NCI-H2227 treated with DMSO at 0.1 percent for 48 hours (cell line): ENCODE data around the gene ASCC3.
A peak's percentile ranks its signal among the peaks of the same experiment; 100 is the strongest.

Experiments
- DNase-seq: peaks from one replicate; lab custom pipeline; 2025; lab: John Stamatoyannopoulos, UW

ASCC3 gene

DNA sequence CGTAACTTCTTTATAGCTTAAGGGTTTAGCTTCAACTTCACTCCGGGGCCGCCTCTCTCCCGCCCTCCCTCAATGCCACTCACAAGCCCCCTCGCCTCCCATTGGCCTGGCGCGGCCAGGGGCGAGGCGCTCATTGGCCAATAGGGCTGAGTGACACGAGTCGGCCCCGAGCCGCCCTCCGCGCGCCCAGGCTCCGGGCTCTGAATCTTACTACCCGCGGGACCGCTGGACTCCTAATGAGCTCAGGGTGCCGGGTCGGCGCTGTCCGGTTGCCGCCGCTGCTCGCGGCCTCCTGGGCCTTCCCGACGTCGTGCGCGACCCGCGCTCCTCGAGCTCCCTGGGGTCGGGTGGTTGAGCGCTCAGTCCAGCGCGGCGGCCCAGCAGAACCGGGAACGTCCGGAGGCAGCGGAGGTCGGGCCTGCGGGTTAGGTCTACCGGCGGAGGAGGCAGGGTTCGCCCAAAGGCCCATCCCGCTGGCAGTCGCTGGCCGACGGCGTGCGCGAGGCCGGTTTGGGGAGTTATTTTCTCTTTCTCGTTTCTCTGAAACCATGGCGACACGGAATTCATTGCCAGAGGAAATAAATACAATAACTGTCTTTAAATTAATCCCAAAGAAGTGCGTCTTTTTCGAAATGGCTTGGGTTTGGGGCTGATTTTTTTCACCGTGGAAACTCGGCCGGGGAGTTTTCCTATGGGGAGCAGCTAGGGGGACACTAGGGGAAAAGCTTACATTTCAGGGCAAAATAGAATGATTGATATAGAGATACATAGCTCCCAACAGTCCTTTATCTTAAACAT lies 416.0 kb downstream of the ASCC3 start, which contains the start of gene SIM1:
Gene SIM1, minus strand, starts transcription at position 19 of the 798 bp plus-strand sequence. CDS start 1,453 bp downstream, outside the sequence.
- DNase-seq, result no peak

DNA sequence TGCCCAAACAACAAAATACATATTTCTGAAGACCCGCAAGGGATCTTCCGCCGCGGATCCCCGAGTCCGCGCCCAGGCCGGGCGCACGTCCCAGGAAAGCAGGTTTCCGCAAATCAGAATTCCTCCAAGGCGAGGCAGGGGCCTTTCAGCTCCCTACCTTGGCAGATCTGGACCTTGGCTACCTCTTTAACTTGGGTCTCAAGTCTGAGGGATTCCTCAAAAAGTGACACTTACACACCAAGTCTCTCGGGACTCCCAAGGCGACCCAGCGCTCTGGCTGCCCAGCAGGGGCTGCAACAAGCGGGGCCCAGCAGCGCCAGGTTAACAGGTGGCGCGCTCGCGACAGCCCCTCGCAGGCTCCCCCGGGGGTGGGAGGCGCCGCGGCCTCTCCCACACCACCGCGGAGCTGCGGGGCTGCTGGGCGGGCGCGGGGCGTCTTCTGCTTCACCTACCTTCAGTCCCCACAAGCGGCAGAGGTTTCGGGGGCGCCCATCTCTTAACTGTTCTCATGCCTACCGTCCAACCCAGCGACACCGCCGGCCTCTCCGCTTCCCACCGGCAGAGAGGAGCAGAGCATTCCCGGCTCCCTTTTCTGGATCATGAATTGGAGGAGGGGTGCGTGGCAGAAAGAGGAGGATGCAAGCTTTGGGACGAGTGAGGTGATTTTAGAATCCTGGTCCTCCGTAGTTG lies 416.8 kb downstream of the ASCC3 start:
- DNase-seq, result no peak

DNA sequence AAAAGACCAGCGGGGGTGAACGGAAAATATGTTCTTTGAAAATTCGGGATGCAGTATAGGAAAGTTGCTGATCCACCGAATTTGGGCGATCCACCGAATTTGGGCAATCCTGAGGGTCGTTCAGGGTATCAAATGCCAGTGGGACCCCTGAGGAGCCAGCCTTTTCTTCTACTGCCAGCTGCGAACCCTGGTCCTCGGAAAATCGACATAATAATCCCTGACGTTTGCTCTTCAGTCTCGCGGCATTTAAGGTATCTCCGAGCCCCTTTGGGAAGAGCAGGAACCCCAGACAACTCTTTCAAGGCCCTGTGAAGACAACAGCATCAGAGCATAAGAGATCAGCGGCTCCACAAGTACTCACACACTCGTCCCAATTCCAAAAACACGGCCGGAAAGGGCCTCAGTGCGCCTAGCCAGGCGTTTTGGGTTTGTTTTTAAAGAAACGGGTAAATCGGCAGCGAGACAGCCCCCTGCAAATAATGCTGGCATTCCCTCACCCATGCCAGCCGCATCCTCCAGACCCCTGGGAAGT lies 417.4 kb downstream of the ASCC3 start:
- DNase-seq, result no peak

DNA sequence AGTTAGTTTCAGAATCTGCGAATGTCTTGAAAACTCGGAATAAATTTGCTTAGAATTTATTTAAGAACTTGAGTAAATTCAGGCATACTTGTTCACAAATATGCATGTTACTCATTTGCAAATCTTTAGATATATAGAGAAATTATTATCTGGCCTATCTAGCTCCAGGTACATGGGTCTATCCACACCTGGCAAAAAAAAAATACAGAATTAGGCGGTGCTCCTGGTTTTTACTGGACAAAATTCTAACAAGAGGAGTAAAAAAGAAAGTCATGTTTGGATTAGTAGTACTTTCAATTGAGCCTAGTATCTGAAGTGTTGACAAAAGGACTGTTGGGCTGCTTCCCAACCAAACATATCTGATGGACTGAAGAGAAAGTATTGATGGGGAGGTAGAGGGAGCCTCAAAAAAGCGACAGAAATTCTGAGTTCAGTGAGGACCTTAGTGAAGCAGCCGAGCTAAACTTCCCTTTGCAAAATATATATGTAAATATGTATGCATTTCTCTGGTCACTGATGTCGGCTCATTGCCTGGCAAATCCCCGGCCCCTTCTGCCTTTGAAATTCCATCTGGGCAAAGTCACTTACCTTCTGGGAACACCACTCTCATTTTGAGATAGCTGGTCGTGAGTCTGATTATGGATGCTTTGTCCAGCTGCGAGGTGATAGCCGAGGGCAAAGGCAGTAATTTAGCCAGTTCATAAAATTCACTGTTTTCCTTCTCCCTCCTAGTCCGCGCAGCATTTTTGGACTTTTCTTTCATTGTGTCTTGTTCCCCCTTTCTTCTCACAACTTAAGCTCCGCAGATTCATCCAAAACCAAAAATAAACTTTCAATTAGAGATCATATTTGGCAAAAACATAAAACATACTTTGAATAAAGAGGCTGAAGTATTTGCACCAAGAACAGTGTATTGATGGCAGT lies 418.2 kb downstream of the ASCC3 start:
- no peak for DNase-seq

DNA sequence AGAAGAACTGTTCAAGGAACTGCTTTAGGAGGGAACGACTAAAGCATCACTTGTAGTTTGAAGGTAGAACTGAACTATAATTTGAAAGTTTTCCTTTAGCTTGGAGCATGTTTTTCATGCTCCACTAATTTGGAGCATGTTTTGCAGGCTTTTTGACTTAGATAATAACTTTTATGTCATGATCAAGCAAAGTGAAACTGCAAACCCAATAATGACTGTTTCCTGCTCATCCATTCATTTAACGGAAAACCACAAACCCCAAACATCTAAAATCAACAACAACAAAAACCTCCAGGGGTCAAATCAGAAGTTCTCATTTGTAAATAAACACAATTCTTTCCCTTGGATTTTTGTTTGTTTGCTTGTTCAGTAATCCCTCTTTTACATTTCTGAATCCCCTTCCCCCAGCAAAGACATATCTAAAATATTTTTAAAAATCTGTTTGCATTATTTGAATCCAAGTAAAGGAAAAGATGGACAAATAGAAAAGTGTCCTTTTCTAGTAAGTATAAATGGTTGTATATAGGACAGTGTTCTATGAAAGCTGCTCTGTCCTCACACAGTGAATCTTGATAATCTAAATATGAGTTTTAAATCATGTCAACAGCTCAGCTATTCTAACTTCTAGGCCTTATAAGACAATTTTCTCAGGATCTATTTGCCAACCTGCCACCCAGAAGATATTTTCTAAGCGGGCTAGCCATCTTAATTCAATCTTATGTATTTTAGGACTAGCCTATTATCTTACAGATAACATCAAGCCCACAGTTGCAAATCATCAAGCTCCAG lies 419.0 kb downstream of the ASCC3 start:
- no peak for DNase-seq

DNA sequence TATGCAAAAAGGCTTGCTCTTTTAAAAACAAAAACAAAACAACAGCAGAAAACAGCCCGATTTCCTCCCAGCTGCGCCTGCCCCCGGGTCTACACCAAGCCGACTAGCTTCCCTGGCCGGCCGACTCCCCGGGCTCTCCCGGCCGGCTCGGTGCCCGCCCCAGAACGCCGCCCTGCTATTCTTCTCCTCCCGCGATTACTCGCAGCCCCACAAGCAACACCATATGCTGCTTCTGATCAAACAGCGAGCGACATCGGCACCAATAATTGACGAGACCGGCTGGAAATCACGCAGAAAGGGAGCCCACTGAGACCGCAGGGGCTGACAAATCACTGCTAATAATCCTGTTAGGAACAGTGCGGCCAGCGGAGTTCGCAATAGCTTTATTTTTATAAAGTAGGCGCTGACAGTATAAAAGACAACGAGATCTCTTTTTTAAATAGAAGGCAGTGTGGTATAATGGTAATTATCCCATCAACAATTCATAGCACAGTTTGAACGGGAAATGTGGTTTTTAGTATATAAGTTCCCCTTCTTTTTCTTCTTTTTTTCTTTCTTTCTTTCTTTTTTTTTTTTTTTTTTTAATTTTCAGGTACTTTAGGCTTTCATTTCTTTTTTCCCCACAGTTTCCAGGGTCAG lies 419.7 kb downstream of the ASCC3 start:
- peak; percentile 38 for DNase-seq

DNA sequence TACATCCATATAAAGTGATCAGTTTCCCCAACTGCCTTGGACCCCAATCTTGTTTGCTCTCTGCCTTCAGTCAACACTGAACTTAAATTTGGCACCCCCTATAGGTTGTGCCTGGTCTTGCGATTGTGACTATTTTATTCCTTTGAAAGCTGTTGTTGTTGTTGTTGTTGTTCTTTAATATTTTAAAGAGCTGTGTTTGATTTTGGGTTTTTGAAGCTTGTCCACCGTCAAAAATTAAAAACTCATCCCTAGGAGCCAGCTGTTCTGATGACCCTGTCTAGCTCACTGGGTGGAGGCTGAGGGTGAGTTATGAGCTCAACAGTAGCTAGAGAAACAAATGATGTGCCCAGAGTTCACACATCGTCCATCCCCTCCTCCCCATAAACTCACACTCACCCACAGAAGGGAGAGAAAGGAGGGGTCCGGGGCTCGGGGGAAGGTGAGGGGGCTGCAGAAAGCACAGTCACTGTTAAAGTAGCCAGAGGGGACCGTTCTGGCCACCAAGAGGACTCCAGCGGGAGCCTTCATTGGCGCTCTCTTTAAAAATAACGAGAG lies 420.4 kb downstream of the ASCC3 start:
- peak; percentile 6 for DNase-seq

DNA sequence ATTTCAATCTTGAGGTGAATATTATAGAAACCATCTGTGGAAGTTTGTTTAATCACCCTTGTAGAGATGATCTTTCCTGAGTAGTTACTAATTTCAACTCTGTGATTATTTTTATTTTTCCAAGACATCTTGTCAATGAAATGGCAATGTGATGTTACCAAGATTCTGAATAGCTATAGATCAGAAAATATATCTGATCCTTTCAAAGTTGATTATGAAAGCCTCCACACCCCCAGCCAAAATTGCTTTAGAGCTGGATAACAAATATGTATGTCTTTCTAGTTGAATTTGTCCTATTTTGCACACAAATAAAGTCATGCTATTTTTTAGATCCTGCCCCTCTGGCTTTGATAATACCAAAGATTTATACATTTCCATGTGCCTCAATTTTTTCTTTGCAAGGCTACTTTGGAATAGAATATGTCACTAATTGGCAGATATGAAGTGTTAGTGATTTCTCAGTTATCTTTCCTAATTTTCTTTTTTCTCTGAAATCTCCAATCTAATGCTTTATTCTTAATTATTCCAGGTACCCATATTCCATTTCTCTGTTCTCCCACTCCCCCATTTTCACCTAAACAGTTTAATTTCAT lies 421.4 kb downstream of the ASCC3 start:
- no peak for DNase-seq

DNA sequence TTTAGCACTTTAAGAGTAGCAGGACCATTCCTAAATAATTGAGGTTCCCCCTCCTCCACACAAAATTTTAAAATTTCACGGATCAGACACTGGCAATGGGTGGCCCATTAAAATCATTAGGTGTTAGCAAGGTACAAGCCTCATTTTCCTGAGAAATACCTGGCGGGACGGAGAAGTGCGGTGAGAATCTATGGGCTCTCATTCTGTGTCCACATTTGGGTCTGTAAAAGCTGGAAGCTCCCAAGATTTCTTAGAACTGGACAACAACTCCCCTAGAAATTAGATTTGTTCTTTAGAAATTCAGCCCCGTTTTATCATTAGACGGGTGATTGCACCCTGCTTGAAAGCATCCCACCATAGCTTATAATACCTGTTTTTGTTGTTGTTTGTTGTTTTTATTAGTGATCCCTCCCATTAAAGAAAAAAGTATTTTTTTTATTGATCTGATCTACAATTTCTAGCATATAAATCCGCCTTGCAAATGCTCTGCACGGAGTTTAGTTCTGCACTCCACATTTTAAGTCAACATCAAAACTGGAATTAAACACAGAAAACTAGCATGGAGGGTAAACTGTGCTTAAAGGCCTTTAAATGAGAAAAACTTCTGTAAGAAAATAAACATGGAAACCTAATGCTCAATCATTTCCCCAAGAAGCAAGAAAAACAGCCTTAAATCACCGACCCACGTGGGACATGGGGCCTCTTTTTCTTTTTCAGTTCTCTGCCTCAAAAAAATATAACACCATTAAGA lies 422.1 kb downstream of the ASCC3 start:
- DNase-seq, result no peak
